ENCODE results near the gene C9orf50.

- TF ChIP-seq CTCF (IDR thresholded peaks at IDR 0.05) (no peak), POLR2AphosphoS5 (IDR thresholded peaks at IDR 0.05) (no peak), EP300 (IDR thresholded peaks at IDR 0.05) (no peak), POLR2A (IDR thresholded peaks at IDR 0.05) (no peak)
Observed at GRCh38 chr9:129627556-129628440, 6.9 kb upstream of the C9orf50 start.

All from sigmoid colon (tissue), 4 donors.